Neural cell (in vitro differentiated cells): ENCODE measurements around the gene GRIN3A. TPM values are rescaled to one million over a fixed set of nuclear protein-coding genes. Genes with fewer than 3 reads are reported as not detected.

Experiments
- H2AFZ ChIP-seq: fragments of 200-600, 300-800 bp; sonication (generic), shearing (Covaris generic); 2 replicates; pipeline ENCODE4 v1.6.0; 2014; ENCODE audit warnings: low read depth, mild to moderate bottlenecking, antibody characterized with exemption, low read length, moderate library complexity
- H3F3A ChIP-seq: fragments of 200-600 bp; shearing (Covaris generic); 2 replicates; pipeline ENCODE4 v1.6.1; 2016; ENCODE audit warnings: mild to moderate bottlenecking, moderate library complexity, mixed read lengths, antibody characterized with exemption, low read length; ENCODE audit not compliant: insufficient read depth, poor library complexity, severe bottlenecking
- H3K27ac ChIP-seq: fragments of 200-600, 300-800 bp; sonication (generic), shearing (Covaris generic); 2 replicates; pipeline ENCODE4 v1.5.1; 2014; ENCODE audit warnings: mild to moderate bottlenecking, low read length, moderate library complexity
- H3K27me3 ChIP-seq: fragments of 300-800, 200-600 bp; sonication (generic), shearing (Covaris generic); 2 replicates; pipeline ENCODE4 v1.6.0; 2014; ENCODE audit warnings: mild to moderate bottlenecking, low read depth, low read length, moderate library complexity; ENCODE audit not compliant: insufficient read depth
- H3K36me3 ChIP-seq: fragments of 300-800, 200-600 bp; sonication (generic), shearing (Covaris generic); 2 replicates; pipeline ENCODE4 v1.5.1; 2014; ENCODE audit warnings: mild to moderate bottlenecking, antibody characterized with exemption, low read length, moderate library complexity; ENCODE audit not compliant: insufficient read depth
- H3K4me2 ChIP-seq: fragments of 300-800, 200-600 bp; sonication (generic), shearing (Covaris generic); 2 replicates; pipeline ENCODE4 v1.6.0; 2014; ENCODE audit warnings: mild to moderate bottlenecking, low read length
- H3K4me3 ChIP-seq: fragments of 300-800, 200-600 bp; sonication (generic), shearing (Covaris generic); 2 replicates; pipeline ENCODE4 v1.5.1; 2014; ENCODE audit warnings: mild to moderate bottlenecking, low read length, moderate library complexity
- H3K79me2 ChIP-seq: fragments of 200-600 bp; shearing (Covaris generic); replicated peaks from 2 replicates; pipeline ENCODE4 v1.6.0; 2014; ENCODE audit warnings: mild to moderate bottlenecking, low read length, moderate library complexity; ENCODE audit not compliant: insufficient read depth
- H3K9ac ChIP-seq: fragments of 300-800, 200-600 bp; sonication (generic), shearing (Covaris generic); 2 replicates; pipeline ENCODE4 v1.6.1; 2016; ENCODE audit warnings: mild to moderate bottlenecking, low read length, mixed read lengths
- H3K9me2 ChIP-seq: fragments of 200-600 bp; shearing (Covaris generic); 2 replicates; pipeline ENCODE4 v1.6.1; 2016; ENCODE audit warnings: mild to moderate bottlenecking, low read length, mixed read lengths; ENCODE audit not compliant: insufficient read depth
- H3K9me3 ChIP-seq: fragments of 200-600, 300-800 bp; sonication (generic), shearing (Covaris generic); 2 replicates; pipeline ENCODE4 v1.6.1; 2016; ENCODE audit warnings: mild to moderate bottlenecking, mixed run types, low read length, moderate library complexity, mixed read lengths
- H4K20me1 ChIP-seq: fragments of 200-600 bp; shearing (Covaris generic); 2 replicates; pipeline ENCODE4 v1.6.1; 2016; ENCODE audit warnings: mild to moderate bottlenecking, mixed run types; ENCODE audit not compliant: insufficient read depth
- CTCF ChIP-seq: fragments of 450-650 bp; IDR thresholded peaks from 2 replicates; pipeline ENCODE4 v1.5.1; 2014; ENCODE audit warnings: antibody characterized with exemption, mild to moderate bottlenecking, moderate library complexity; ENCODE audit not compliant: poor library complexity, severe bottlenecking
- EP300 ChIP-seq: fragments of 450-650 bp; conservative IDR thresholded peaks from 2 replicates; pipeline ENCODE4 v1.6.1; 2014; ENCODE audit warnings: antibody characterized with exemption, mild to moderate bottlenecking, moderate library complexity; ENCODE audit not compliant: poor library complexity, severe bottlenecking
- EZH2 ChIP-seq: fragments of 200-600, 300-800 bp; shearing (Covaris generic), sonication (generic); IDR thresholded peaks from 2 replicates; pipeline ENCODE4 v1.6.1; 2014; ENCODE audit warnings: antibody characterized with exemption, low read length, borderline replicate concordance, mild to moderate bottlenecking; ENCODE audit not compliant: insufficient read depth, poor library complexity, severe bottlenecking
- MXI1 ChIP-seq: fragments of 450-650 bp; conservative IDR thresholded peaks from 2 replicates; pipeline ENCODE4 v1.6.1; 2014; ENCODE audit warnings: antibody characterized with exemption, mild to moderate bottlenecking; ENCODE audit not compliant: poor library complexity, severe bottlenecking
- POLR2AphosphoS5 ChIP-seq: IDR thresholded peaks from 2 replicates; pipeline ENCODE4 v1.6.1; 2012
- RAD21 ChIP-seq: fragments of 450-650 bp; conservative IDR thresholded peaks from 2 replicates; pipeline ENCODE4 v1.6.1; 2014; ENCODE audit warnings: antibody characterized with exemption, mild to moderate bottlenecking, moderate library complexity
- SMC3 ChIP-seq: fragments of 450-650 bp; conservative IDR thresholded peaks from 2 replicates; pipeline ENCODE4 v1.6.1; 2014; ENCODE audit warnings: antibody characterized with exemption, mild to moderate bottlenecking, moderate library complexity; ENCODE audit not compliant: poor library complexity
- TAF1 ChIP-seq: IDR thresholded peaks from 2 replicates; pipeline ENCODE4 v1.6.1; 2012; ENCODE audit warnings: low read depth
- polyA plus RNA-seq: library from polyadenylated mRNA; depleted of rRNA; stranded (reverse); fragments of >200 nt; gene quantifications from 2 replicates; pipeline ENCODE4 v1.2.3, GENCODE V29; 2014
- TF ChIP-seq, protein P1 (sequence below): IDR thresholded peaks from 2 replicates; pipeline ENCODE4 v1.6.1; 2012; ENCODE audit warnings: borderline replicate concordance

Gene GRIN3A
- polyA plus RNA-seq, 1 donor from 2014 or later = 0.59 TPM

GRCh38 chr9:101625876-101626275 lies 112.6 kb downstream of the GRIN3A start:
- Histone ChIP-seq H3F3A (no peaks in the 10 kb centered on the region), H3K27me3 (no peaks in the 10 kb centered on the region), H3K27ac (no peak overlapping the region), H2AFZ (no peak overlapping the region), H3K4me3 (no peak overlapping the region), H3K4me2 (no peak overlapping the region), H4K20me1 (no peaks in the 10 kb centered on the region), H3K79me2 (no peaks in the 10 kb centered on the region), H3K9me3 (no peaks in the 10 kb centered on the region), H3K36me3 (no peaks in the 10 kb centered on the region), H3K9me2 (no peaks in the 10 kb centered on the region), H3K9ac (no peak overlapping the region)
- TF ChIP-seq, protein P1, sequence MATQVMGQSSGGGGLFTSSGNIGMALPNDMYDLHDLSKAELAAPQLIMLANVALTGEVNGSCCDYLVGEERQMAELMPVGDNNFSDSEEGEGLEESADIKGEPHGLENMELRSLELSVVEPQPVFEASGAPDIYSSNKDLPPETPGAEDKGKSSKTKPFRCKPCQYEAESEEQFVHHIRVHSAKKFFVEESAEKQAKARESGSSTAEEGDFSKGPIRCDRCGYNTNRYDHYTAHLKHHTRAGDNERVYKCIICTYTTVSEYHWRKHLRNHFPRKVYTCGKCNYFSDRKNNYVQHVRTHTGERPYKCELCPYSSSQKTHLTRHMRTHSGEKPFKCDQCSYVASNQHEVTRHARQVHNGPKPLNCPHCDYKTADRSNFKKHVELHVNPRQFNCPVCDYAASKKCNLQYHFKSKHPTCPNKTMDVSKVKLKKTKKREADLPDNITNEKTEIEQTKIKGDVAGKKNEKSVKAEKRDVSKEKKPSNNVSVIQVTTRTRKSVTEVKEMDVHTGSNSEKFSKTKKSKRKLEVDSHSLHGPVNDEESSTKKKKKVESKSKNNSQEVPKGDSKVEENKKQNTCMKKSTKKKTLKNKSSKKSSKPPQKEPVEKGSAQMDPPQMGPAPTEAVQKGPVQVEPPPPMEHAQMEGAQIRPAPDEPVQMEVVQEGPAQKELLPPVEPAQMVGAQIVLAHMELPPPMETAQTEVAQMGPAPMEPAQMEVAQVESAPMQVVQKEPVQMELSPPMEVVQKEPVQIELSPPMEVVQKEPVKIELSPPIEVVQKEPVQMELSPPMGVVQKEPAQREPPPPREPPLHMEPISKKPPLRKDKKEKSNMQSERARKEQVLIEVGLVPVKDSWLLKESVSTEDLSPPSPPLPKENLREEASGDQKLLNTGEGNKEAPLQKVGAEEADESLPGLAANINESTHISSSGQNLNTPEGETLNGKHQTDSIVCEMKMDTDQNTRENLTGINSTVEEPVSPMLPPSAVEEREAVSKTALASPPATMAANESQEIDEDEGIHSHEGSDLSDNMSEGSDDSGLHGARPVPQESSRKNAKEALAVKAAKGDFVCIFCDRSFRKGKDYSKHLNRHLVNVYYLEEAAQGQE = no peak
- TF ChIP-seq EZH2 (no peak), RAD21 (no peak), TAF1 (no peak), MXI1 (no peak), CTCF (no peak), POLR2AphosphoS5 (no peak), EP300 (no peak), SMC3 (no peak)

DNA sequence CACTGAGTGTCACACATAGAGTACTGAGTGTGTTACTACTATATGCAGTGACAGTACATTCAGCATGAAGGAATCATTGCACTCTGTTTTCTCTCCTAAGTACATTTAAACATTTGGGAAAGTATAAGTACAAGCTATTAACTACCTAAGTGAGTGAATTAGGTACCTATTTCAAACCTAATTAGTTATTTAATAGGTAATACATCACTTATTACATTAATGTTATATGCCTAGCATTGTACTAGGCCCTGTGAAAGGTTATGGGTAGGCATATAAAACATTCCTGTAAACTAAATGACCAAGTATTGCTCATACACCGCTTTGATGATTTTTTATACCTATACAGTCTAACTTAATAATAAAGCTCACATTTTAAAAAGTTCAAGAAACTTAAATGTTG lies 118.0 kb downstream of the GRIN3A start:
- no peak for TF ChIP-seq MXI1
- TF ChIP-seq CTCF = no peak
- no peak for TF ChIP-seq SMC3
- TF ChIP-seq EZH2 = no peak
- no peak for TF ChIP-seq POLR2AphosphoS5
- TF ChIP-seq EP300 = no peak
- no peak for TF ChIP-seq TAF1
- Histone ChIP-seq H2AFZ (no peak overlapping the region), H3K27me3 (no peaks in the 10 kb centered on the region), H4K20me1 (no peaks in the 10 kb centered on the region), H3K9ac (no peak overlapping the region), H3K36me3 (no peaks in the 10 kb centered on the region), H3K4me2 (no peak overlapping the region), H3K79me2 (no peaks in the 10 kb centered on the region), H3F3A (no peaks in the 10 kb centered on the region), H3K4me3 (no peak overlapping the region), H3K27ac (no peak overlapping the region), H3K9me2 (no peaks in the 10 kb centered on the region), H3K9me3 (no peaks in the 10 kb centered on the region)
